Thyroid gland (tissue), 4 donors: ENCODE measurements around the gene TNS3.

Experiments
- CTCF ChIP-seq, 6 experiments: fragments of 200-600 bp in 3 of 6; fragments of 450-650 bp in 3 of 6; sonication (generic) in 3 of 6; IDR thresholded peaks; one replicate each; pipeline ENCODE4 v1.5.1; 2016 to 2019; ENCODE audit warnings: antibody characterized with exemption in 6 of 6, mild to moderate bottlenecking in 2 of 6, inconsistent platforms in 1 of 6, moderate library complexity in 1 of 6
- POLR2A ChIP-seq, 2 donors: fragments of 450-650 bp; IDR thresholded peaks; one replicate each; pipeline ENCODE4 v1.6.1; 2017; ENCODE audit warnings: antibody characterized with exemption in 2 of 2, mild to moderate bottlenecking in 2 of 2, moderate library complexity in 1 of 2

DNA sequence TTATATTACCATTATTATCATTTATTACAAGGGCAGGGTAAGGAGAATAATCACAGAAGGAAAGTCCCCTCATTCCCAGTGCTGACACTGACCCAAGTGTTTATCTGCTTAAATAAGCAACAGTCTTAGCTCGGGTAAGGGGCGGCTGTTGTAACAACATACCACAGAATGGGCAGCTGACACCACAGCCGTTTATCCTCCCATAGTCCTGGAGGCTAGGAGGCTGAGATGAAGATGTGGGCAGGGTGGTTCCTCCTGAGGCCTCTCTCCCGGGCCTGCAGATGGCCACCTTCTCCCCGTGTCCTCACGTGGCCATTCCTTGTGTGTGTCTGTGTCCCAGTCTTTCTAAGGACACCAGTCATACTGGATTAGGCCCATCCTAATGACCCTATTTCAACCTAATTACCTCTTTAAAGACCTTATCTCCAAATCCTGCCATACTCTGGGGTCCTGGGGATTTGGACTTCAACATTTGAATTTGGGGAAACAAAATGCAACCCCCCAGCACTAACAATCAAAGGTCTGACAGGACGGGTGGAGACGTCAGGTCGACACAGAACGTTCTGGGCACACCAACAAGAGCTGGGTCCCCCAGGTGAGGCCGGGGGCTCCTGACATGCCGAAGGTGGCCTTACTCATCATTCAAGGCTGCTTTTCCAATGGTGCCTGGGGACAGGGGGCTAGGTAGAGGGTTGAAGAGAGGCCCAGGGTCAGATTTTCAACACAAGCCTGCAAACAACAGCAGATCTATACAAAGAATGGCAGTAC lies 93.5 kb downstream of the TNS3 start:
- TF ChIP-seq CTCF (IDR thresholded peaks at IDR 0.05) (no peak), POLR2A (IDR thresholded peaks at IDR 0.05) (no peak)
